ENCODE results near the gene IPPK.

GRCh38 chr9:92682269-92682668, 12.3 kb upstream of the IPPK start:
- TF ChIP-seq CTCF (IDR thresholded peaks at IDR 0.05; ENCODE audit: low read length) (no peak), EZH2 (IDR thresholded peaks at IDR 0.05; ENCODE audit: borderline replicate concordance, low read length) (no peak)
